ENCODE results near the gene KCNN3.

KCNN3 gene

DNA sequence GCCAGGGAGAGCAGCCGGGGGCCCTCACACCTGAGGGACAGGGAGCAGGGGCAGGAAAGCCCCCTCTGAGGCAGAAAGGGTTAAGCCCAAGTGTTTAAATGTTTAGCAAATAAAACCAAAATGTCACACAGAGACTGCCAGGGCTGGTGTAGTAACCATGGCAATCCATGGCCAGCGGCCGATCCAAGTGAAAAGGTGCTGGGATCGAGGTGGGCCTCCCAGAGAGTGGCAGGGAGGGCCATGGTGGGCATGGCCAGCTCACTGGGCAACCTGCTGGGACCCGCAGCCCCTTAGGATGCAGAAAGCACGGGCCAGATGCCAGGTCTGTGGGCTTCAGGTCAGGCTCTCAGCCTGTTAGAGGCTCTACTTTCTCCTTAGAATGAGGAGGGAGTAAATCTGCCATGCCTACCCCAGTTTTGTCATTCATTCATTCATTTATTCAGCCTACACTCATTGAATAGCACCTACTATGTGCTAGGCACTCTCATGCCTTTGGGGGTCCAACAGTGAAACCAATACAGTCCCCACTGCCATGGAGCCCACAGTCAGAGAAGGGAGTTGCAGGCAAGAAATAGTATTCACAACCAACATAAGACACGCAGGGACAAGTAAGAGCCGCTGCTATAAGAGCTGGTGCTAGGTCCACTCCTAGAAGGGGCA, 56.1 kb downstream of the KCNN3 start:
- DNase-seq (ENCODE audit: low read depth), result no peak

DNA sequence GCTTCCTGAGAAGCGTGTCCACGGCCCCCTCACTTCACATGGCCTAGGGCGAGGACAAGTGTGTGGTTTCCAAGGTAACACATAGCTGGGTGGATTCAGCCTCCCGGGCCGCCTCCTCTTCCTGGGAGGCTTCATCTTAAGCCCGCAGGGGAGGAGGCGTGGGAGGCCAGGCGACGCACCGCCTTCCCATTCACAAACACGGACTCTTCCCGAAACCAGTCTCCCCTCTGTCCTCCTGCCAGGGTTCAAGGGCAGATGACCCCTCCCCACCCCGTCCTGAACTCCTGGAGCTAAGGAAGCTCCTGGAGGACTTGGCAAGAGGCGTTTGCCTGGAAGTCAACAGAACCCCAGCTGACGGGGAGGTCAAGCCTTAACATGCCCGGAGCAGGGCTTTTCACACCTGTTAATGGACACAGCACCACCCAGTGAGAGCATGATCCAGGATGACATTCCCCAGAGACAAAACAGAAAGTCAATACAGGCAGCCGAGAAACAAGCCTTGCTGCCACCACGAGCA, 56.7 kb downstream of the KCNN3 start:
- no peak for DNase-seq (ENCODE audit: low read depth)

DNA sequence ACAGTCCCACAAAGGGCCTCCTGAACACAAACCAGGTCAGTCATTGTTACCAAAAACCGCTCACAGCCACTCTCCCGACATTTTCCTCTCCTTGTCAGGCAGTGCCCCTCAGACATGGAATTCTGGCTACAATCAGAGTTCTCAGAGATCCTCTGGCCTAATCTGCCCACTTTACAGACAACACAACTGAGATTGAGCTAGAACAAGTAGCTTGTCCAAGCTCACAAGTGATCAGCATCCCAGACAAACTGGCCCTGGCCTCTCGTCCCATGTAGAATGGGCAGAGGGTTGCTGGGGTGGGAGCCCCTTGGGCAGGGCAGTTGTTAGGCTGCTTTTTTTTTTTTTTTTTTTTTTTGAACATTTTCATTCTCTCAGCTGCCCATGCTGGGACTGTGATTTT, 57.2 kb downstream of the KCNN3 start:
- no peak for DNase-seq (ENCODE audit: low read depth)

DNA sequence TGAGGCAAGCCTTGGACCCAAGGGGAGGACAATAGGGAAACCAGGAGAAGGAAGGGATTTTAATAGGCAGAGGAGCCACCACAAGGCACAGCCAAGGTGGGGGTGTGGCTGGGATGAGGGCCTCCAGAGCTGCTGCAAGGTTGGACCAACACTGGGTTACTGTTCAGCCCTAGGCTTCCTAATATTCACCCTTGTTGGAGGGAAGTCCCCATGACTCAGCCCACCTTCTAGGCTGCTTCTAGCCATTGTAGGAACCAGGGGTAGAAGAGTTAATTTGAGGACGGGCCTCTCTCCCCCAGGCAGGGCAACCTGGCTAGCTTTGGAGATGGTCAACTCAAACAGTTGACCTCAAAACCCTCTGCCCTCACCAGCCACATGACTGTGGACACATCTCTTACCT, 59.5 kb downstream of the KCNN3 start:
- DNase-seq (ENCODE audit: low read depth), result no peak

DNA sequence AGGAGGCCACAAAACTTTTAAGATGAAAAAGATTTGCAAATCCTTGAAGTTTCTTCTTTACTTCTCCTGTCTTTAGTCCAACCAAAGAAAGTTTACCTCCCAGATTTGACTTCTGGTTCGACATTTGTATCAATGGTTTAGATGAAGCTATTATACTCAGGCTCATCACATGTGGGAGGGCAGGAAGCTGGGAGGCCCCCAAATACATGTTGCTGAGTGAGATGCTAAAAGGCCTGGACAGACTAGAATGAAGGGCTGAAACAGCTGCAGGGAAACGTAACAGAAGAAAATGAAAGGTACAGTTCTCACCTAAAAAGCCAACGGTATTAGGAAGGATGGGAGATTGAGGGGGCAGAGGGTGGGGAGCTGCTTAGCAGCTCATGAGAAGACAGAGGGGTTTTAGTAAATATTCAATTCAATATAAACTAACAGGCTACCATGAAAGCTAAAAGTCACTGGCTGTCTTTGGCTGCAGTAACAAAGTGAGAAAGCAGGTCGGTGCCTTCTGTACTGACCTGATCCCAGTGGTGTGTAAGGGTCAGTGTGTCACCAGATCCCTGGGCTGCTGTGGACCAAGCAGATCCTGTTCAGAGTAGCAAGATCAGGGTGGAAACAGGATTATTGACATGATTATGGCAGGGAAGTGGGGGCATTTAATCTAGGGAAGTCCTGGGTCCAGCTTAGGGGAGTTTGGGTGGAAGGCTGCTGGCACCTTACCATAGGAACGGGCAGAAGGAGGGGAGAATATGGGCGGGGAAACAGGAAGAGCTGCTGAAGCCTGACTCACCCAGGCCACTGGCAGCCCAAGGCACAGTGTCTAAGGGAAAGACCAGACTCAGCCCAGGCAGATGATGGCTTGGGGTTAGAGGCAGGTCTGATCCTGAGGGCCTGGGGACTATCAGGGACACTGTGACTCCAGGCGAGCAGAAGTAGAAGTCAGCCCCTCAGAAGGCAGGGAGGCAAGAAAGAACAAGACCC, 60.4 kb downstream of the KCNN3 start:
- DNase-seq (ENCODE audit: low read depth), result no peak

DNA sequence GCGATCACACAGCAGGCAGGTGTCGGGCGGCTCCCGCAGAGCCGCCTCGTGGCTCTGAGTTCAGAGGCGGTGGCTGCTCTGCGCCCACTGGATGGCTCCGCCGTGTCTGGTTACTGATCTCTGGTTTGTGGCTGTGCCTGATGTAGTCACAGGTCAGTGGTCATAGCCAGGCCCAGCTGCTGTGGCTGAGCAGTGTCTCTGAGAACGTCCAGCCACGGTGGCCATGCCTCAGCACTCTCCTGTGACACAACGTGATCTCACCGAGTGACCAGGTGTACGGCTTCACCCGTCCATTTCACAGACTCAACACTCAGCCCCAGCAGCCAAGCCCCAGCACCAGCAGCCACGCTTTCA, 61.2 kb downstream of the KCNN3 start:
- no peak for DNase-seq (ENCODE audit: low read depth)

DNA sequence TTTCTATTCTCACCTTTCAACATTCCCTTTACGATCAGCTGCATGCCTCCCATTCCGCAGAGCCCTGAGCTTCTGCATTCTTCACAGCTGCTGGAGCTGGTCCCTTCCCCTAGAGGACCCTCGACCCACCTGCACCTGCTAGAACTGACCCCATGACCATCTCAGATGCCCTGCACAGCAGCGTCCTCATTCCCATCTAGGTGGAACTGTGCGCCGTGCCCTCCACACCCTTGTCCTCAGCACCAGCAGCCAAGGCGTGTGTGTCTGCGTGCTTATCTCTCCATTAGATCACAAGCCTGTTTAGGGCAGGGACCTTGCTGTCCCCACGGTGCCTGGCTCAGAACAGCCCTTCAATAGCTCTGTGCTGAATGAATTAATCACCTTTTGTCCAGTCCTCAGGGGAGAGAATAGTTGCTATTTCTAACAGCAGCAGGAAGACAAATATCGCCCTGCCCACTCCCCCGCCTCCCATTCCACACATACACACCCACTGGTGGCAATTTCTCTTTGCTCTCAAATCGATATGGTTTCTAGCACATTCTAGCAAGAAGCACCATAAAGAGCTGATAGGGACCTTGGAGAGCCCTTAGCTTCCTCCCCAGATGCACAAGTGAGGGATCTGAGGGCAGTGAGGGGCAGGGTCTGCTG, 61.7 kb downstream of the KCNN3 start:
- no peak for DNase-seq (ENCODE audit: low read depth)

DNA sequence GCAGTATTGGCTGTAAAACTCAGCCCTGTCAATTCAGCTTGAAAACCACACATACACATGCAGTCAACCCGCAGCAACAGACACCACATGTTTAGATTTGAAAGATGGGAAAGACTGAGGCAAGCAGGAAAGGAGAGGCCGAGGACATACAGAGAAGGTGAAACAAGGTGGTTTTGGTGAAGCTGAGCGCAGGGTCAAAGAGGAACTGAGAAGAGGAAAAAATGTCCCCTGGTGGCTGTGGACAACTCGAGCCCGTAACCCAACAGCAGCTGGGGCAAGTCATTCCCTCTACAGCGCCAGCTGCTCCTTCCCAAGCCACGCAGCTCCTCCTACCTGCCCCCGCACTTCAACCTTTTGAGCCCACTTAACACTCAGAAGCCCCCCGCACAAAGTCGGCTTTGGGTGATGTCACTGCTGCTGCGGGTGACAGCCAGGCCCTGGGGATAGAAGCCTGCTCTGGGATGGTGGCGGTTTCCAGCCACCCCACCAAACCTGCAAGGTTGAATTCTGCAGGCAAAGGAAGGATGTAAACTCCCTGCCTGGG, 63.0 kb downstream of the KCNN3 start:
- DNase-seq (ENCODE audit: low read depth), result no peak

DNA sequence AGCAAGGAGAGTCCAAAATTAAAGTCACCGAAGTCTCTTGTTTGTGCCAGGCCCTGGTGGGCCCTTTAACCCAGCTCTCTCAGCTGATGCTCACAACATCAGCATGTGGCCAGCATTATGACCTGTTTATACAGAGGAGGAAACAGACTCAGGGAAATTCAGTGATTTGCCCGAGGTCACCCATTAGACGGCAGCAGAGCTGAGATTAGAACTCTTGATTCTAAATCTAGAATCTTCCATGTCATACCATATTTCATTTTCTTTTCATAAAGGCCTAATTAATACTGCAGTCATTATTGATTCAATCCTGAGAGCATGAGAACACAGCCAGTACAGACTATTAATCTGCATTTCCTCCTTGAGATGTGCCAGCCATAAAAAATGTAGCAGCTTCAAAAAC, 63.7 kb downstream of the KCNN3 start:
- DNase-seq (ENCODE audit: low read depth), result no peak

DNA sequence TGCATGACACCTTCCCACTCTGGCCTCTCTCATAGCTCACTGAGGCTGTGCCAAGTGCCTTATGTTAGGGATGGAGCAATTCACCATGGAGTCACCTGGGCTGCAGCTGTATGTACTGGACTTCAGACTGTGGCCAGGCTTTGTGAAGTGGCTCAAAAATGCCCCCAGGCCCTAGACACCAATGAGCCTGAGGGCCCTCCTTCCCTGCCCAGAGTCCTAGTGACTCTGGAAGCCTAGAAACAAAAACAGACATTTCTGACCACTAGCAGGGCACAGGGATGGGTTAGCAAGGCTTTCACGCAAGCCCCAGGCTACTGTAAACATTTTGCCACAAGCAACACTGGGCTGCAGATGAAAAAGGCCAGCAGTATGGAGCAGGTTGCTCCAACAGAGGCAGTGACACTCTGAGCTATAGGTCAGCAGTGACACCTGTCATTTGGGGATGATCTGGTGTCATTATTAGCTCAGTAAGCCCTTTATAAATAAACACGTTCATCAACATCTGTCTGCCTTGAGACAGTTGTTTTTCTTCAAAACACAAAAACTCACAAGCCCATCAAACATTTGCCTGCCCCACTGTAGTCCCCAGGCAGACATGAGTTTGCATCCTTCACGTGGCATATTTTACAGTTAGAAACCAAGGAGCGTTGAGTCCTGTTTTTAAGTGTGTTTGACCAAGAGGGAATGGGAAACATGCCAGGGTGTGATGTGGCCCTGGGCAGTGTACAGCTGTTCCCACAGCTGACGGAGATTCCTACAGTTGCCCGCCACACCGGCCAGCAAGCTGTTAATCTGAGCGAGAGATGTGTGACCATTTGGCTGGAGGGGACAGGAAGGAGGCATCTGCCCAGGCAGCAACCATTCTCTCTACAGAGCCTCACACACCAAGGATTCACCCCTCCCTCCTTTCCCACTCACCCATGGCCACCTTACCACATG, 66.8 kb downstream of the KCNN3 start:
- DNase-seq (ENCODE audit: low read depth), result no peak

DNA sequence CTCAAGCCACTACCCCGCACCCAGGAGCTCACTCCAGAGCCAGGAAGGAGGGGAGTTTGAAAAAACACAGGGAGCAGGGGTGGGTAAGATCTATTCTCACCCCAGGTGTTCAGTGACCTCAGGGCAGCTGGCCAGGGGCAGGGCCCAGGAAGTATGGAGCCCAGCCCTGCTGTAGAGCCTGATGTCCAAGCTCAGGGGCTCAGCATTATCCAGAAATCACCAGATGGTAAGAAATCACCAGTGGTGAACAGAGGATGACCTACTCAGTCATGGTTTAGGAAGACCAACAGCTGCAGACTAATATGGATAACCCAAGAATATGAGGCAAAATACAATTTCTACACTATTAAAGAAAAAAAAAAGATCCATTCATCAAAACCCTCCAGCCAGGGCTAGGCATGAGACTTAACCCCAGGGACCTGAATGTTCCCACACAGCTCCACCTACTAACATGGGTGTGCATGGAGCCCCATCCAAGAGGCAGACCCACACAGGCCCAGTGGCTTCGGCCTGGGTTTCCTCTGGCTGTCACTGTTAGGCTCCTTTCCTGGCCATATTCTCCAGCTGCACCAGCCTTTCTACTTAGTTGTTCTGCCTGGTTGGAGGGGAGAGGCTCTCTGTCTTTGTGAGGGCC, 67.6 kb downstream of the KCNN3 start:
- no peak for DNase-seq (ENCODE audit: low read depth)

DNA sequence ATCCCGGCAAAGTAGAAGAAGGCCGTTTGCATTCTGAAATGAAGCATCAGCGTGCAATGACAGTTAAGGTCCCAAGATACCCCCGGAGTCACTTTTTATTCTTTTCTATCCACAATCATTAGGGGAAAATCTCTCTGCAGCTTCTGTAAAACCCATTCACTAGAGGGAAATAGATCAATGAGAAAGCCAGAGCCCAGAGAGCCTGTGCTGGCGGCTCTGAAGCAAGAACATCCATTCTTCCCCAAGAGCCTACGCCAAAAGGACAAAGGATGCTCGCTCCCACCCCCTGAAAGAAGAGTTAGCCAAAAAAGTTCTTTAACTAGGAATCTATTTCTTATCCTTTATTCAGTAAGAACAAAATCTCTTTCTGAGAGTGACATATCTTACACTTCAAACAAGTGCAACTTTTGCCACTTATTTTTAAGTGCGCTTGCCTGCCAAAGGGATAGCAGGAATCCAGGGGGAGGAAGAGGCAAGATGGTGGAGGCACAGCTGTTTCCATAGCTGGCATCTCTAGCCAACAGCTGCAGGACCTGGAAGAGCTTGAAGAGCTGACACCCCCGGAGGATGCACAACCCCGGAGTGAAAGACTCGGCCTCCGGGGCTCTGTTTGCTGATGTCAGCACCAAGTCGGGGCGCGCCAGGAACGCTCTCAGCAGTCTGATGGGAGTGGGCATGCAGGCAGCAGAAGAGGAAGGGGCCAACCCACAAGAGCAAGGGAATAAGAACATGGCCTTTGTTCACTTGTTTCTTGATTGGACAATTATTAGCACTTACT, 68.7 kb downstream of the KCNN3 start:
- no peak for DNase-seq (ENCODE audit: low read depth)

DNA sequence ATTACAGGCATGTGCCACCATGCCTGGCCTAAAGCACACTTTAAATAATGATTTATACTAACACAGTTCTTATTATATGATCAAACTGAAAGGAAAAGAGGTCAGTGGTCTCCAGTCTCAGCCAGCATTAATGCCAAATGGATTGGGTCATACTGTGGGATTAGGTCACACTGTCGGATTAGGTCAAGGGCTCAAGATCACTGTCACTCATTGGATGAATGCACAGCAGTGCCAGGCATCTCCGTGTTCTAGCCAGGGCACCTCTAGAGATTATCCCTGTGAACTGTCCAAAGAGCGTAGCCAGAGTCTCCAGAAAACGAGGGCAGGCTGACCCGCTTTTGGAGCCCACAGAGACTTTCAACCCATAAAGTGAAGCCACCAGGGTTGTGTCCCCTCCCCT, 70.9 kb downstream of the KCNN3 start:
- no peak for DNase-seq (ENCODE audit: low read depth)

DNA sequence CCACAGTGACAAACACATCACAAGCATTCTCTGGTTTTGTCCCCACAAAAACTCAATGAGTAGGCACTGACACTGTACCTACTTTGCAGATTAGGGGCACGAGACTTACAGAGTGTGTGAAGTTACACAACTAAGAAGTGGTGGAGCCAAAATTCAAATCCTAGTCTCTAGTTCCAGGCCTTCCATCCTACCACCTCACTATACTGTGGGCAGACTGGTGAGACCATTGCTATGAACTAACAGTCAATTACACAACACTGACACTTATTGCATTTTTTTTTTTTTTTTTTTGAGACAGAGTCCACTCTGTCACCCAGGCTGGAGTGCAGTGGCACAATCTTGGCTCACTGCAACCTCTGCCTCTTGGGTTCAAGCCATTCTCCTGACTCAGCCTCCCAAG, 71.4 kb downstream of the KCNN3 start:
- no peak for DNase-seq (ENCODE audit: low read depth)

DNA sequence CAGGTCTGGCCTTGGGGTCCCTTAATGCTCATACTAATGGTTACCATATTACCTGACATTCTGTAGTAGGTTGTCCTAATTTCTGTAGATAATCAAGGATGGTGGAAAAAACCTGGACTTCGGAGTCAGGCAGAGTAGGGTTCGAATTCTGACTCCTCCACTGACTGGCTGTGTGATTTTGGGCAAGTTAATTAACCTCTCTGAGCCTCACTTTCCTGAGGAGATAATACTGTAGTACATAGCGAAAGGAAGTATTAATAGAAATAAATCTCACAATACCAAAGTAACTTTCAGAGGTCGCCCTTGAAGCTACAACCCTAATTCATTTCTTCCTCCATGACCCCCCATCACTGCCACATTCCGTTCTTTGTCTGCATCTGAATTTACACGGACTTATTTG, 72.9 kb downstream of the KCNN3 start:
- no peak for DNase-seq (ENCODE audit: low read depth)

DNA sequence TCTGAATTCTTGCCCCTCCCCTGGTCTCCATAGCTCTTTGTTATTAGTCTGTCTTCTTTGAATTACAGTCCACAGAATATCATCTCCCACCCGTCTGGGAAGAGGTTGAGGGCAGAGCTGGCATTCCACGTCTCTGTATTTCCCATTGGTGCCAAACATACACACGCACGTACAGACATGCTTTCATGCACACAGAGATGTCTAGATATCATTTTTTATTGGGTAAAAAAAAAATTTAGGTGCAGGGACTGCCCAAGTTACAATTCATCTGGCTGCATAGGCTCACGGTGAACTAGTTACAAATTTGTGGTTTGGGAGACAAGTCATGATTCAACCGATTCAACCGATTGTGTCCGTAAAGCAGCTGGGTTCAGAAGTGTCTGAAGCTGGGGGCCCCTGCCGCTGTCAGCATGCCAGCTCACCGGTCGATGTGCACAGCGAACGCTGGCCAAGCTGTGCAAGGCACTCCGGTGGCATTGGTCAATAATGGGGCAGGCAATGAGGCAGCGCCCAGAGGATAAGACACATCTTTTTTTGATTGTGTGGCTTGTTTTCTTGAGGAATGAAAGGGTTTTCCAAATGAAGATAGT, 73.7 kb downstream of the KCNN3 start:
- no peak for DNase-seq (ENCODE audit: low read depth)

DNA sequence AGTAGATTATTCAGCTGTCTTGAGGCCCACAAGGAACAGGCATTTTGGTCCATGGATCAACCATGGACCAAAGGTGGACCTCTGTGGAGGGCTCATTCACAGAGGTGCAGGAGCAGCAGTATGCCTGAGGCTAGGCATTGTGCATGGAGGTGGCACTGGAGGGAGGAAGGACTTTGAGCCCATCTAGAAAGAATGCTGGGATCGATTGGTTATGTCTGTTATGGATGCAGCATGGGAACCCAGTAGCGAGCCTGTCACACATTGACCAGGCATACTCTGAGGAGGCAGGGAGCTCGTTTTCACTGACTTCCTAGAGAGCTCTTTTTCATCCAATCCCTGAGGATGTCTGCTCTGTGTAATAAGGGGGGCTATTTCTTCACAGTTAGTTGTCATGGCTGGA, 75.5 kb downstream of the KCNN3 start:
- no peak for DNase-seq (ENCODE audit: low read depth)

DNA sequence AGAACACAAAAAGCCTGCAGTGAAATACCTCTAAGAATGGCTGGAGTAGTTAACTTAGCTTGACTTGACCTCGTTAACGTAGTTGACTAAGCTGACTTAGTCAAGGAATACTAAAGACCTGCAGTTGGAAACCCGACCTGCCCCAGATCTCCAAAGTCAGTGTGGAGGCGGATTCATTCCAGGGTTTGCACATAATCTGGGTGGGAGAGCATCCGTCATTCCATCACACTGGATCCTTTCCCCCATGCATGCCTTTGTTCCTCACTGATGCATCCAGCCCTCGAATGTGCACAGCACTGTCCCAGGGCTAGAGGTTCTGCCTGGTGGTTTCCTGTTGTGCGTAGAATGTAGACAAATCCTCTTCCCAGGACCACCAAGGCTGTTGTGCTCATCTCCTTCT, 76.4 kb downstream of the KCNN3 start:
- no peak for DNase-seq (ENCODE audit: low read depth)

DNA sequence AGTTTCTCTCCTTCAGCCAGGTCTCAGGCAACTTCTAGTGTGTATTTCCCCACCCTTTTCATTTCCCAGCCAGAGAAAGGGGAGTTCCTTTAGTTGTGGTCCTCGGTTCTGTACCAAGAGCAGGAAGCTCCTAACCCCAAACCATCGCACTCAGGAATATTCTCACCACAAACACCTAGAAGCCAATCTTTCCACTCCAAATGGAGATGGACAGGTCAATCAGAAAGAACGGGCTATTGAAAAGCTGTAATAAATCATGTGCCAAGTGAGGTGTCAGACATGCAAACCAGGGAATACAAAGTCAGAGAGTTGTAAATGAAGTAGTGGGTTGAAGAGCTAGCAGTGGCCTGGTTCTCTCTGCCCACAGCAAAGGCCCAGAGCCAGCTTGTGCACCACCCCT, 77.2 kb downstream of the KCNN3 start:
- DNase-seq (ENCODE audit: low read depth), result no peak
